SK-N-SH treated with all-trans-retinoic acid at 6 μM for 48 hours (cell line): Measurements from ENCODE around the gene C1QTNF12.

Experiments used
- ATAC-seq: fragments of 200-7000 bp; cut with Tn5 transposase; 3 replicates; pipeline ENCODE4 v1.9.1; 2020; ENCODE audit warnings: mild to moderate bottlenecking, moderate library complexity
- ARNTL ChIP-seq: fragments of 450-650 bp; formaldehyde crosslinking; IDR thresholded peaks from 2 replicates; pipeline ENCODE4 v1.5.0; 2020; ENCODE audit warnings: low read depth, mild to moderate bottlenecking, moderate library complexity, borderline replicate concordance
- BACH2 ChIP-seq: fragments of 250-450 bp; sonication (Bioruptor Pico); IDR thresholded peaks from 2 replicates; pipeline ENCODE4 v1.9.0; 2021; ENCODE audit warnings: mild to moderate bottlenecking, borderline replicate concordance
- CSDC2 ChIP-seq: fragments of 250-450 bp; sonication (Bioruptor Pico); IDR thresholded peaks from 2 replicates; pipeline ENCODE4 v1.5.0; 2020; ENCODE audit warnings: mild to moderate bottlenecking, moderate library complexity
- GLIS3 ChIP-seq: fragments of 250-450 bp; sonication (Bioruptor Pico); IDR thresholded peaks from 2 replicates; pipeline ENCODE4 v1.5.0; 2020; ENCODE audit warnings: mild to moderate bottlenecking, moderate library complexity
- ISL1 ChIP-seq: fragments of 250-450 bp; sonication (Bioruptor Pico); IDR thresholded peaks from 2 replicates; pipeline ENCODE4 v2.1.2; 2022; ENCODE audit warnings: mild to moderate bottlenecking, moderate library complexity
- OSR1 ChIP-seq: fragments of 250-450 bp; sonication (Bioruptor Pico); IDR thresholded peaks from 2 replicates; pipeline ENCODE4 v1.8.0; 2022; ENCODE audit warnings: moderate library complexity, mild to moderate bottlenecking, inconsistent platforms
- PPARA ChIP-seq: fragments of 250-450 bp; sonication (Bioruptor Pico); IDR thresholded peaks from 2 replicates; pipeline ENCODE4 v1.5.0; 2020; ENCODE audit warnings: mild to moderate bottlenecking, borderline replicate concordance
- RARB ChIP-seq: fragments of 250-450 bp; sonication (Bioruptor Pico); IDR thresholded peaks from 2 replicates; pipeline ENCODE4 v1.8.0; 2021; ENCODE audit warnings: mild to moderate bottlenecking, moderate library complexity
- TOX ChIP-seq: fragments of 250-450 bp; sonication (Bioruptor Pico); IDR thresholded peaks from 2 replicates; pipeline ENCODE4 v1.8.0; 2021; ENCODE audit warnings: mild to moderate bottlenecking, moderate library complexity, borderline replicate concordance
- ZC3H10 ChIP-seq: fragments of 250-450 bp; sonication (Bioruptor Pico); IDR thresholded peaks from 2 replicates; pipeline ENCODE4 v1.5.1; 2021; ENCODE audit warnings: mild to moderate bottlenecking, moderate library complexity
- ZFP3 ChIP-seq: fragments of 250-450 bp; sonication (Bioruptor Pico); IDR thresholded peaks from 2 replicates; pipeline ENCODE4 v1.5.0; 2020; ENCODE audit warnings: mild to moderate bottlenecking, moderate library complexity
- ZFP30 ChIP-seq: fragments of 450-650 bp; formaldehyde crosslinking; IDR thresholded peaks from 2 replicates; pipeline ENCODE4 v1.5.0; 2022; ENCODE audit warnings: mild to moderate bottlenecking, moderate library complexity
- ZNF565 ChIP-seq: fragments of 450-650 bp; formaldehyde crosslinking; conservative IDR thresholded peaks from 2 replicates; pipeline ENCODE4 v1.5.0; 2020; ENCODE audit warnings: low read depth, mild to moderate bottlenecking, moderate library complexity
- ZNF70 ChIP-seq: fragments of 450-650 bp; formaldehyde crosslinking; IDR thresholded peaks from 2 replicates; pipeline ENCODE4 v1.5.0; 2020; ENCODE audit warnings: mild to moderate bottlenecking, moderate library complexity
- ZNF8 ChIP-seq: fragments of 450-650 bp; formaldehyde crosslinking; IDR thresholded peaks from 2 replicates; pipeline ENCODE4 v1.5.0; 2020; ENCODE audit warnings: mild to moderate bottlenecking, moderate library complexity
- TF ChIP-seq, protein P1 (sequence below): fragments of 250-450 bp; sonication (Bioruptor Pico); IDR thresholded peaks from 2 replicates; pipeline ENCODE4 v1.8.0; 2020; ENCODE audit warnings: mild to moderate bottlenecking, moderate library complexity, borderline replicate concordance
- TF ChIP-seq, protein P2 (sequence below): fragments of 250-450 bp; sonication (Bioruptor Pico); IDR thresholded peaks from 2 replicates; pipeline ENCODE4 v1.5.1; 2021; ENCODE audit warnings: mild to moderate bottlenecking, moderate library complexity
- TF ChIP-seq, protein P3 (sequence below): fragments of 250-450 bp; sonication (Bioruptor Pico); IDR thresholded peaks from 2 replicates; pipeline ENCODE4 v1.8.0; 2021; ENCODE audit warnings: low read depth, mild to moderate bottlenecking, moderate library complexity, borderline replicate concordance
- TF ChIP-seq, protein P4 (sequence below): fragments of 250-450 bp; sonication (Bioruptor Pico); IDR thresholded peaks from 2 replicates; pipeline ENCODE4 v1.5.0; 2020; ENCODE audit warnings: mild to moderate bottlenecking, moderate library complexity
- TF ChIP-seq, protein P5 (sequence below): fragments of 250-450 bp; sonication (Bioruptor Pico); IDR thresholded peaks from 2 replicates; pipeline ENCODE4 v1.5.1; 2020; ENCODE audit warnings: low read depth, mild to moderate bottlenecking, moderate library complexity

The C1QTNF12 gene

DNA sequence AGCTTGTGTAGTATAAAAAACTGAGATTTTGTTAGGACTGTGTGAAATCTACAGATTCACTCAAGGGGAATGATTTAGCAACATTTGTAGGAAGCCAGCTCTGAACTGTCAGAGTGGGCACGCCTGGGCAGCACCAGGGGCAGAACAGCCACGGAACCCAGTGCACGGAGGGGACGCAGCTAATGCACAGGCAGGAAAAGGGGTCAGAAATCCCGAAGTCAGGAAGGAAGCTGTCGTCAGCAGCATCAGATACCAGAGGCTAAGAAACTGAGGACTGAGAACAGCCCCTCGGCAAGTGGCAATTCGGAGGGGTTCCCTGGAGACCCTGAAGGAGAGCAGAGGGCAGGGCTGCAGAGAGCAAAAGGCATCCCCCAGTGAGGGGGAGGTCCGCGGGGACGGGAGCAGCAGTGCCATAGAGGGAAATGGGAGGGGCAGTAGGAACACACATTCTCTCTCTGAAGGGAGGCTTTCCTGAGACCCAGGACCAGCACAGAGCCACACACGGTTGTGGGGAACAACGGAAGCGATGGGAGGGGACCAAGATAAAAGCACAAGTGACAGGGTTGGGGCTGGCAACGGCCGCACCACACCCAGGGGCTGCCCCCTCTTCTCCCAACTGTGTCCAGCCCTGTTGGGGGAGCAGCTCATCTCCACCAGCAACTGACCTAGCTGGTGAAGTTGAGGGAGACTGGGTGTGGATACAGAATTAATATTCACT is 14.5 kb upstream of the C1QTNF12 start:
- no peak for ATAC-seq
- no peak for TF ChIP-seq BACH2
- TF ChIP-seq, protein P1, sequence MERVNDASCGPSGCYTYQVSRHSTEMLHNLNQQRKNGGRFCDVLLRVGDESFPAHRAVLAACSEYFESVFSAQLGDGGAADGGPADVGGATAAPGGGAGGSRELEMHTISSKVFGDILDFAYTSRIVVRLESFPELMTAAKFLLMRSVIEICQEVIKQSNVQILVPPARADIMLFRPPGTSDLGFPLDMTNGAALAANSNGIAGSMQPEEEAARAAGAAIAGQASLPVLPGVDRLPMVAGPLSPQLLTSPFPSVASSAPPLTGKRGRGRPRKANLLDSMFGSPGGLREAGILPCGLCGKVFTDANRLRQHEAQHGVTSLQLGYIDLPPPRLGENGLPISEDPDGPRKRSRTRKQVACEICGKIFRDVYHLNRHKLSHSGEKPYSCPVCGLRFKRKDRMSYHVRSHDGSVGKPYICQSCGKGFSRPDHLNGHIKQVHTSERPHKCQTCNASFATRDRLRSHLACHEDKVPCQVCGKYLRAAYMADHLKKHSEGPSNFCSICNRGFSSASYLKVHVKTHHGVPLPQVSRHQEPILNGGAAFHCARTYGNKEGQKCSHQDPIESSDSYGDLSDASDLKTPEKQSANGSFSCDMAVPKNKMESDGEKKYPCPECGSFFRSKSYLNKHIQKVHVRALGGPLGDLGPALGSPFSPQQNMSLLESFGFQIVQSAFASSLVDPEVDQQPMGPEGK (CRISPR knock-in tag) = no peak
- no peak for TF ChIP-seq ISL1 (CRISPR knock-in tag)
- TF ChIP-seq ZC3H10 (CRISPR knock-in tag) = no peak
- no peak for TF ChIP-seq CSDC2 (CRISPR knock-in tag)
- no peak for TF ChIP-seq ZFP3 (CRISPR knock-in tag)
- no peak for TF ChIP-seq ZFP30 (CRISPR knock-in tag)
- TF ChIP-seq ZNF565 (CRISPR knock-in tag) = no peak
- TF ChIP-seq, protein P2, sequence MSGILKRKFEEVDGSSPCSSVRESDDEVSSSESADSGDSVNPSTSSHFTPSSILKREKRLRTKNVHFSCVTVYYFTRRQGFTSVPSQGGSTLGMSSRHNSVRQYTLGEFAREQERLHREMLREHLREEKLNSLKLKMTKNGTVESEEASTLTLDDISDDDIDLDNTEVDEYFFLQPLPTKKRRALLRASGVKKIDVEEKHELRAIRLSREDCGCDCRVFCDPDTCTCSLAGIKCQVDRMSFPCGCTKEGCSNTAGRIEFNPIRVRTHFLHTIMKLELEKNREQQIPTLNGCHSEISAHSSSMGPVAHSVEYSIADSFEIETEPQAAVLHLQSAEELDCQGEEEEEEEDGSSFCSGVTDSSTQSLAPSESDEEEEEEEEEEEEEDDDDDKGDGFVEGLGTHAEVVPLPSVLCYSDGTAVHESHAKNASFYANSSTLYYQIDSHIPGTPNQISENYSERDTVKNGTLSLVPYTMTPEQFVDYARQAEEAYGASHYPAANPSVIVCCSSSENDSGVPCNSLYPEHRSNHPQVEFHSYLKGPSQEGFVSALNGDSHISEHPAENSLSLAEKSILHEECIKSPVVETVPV = no peak
- no peak for TF ChIP-seq ZNF8 (CRISPR knock-in tag)

DNA sequence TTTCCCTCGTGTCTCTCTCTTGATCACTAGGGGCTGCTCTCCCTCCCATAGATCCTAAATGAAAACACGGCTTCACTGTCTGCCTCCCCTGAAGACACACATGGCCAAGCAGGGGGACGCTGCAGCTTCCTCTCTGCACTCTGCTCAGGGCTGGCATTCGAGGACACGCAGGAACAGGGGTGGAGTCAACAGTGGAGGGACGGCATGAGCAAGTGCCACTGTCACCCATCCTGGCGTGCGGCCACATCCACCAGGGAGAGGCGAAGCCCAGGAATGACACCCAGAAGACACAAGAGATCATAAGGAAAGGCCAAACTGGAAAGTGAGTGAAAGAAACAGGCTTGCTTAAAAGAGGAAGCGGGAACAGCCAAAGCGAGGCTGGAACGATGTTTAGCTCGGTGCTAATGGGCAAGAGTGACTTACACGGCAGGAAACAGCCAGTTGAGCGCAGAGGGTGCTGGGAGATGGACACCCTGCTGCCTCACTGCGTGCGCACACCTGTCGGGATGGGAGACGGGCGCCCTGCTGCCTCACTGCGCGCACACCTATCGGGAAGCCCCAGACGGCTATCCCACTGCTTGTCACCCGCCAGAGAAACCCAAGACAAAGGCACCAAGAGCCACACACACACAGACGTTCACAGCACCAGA is 13.6 kb upstream of the C1QTNF12 start:
- TF ChIP-seq ZFP3 (CRISPR knock-in tag) = no peak
- TF ChIP-seq, protein P3, sequence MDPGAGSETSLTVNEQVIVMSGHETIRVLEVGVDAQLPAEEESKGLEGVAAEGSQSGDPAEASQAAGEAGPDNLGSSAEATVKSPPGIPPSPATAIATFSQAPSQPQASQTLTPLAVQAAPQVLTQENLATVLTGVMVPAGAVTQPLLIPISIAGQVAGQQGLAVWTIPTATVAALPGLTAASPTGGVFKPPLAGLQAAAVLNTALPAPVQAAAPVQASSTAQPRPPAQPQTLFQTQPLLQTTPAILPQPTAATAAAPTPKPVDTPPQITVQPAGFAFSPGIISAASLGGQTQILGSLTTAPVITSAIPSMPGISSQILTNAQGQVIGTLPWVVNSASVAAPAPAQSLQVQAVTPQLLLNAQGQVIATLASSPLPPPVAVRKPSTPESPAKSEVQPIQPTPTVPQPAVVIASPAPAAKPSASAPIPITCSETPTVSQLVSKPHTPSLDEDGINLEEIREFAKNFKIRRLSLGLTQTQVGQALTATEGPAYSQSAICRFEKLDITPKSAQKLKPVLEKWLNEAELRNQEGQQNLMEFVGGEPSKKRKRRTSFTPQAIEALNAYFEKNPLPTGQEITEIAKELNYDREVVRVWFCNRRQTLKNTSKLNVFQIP (CRISPR knock-in tag) = no peak
- TF ChIP-seq ZC3H10 (CRISPR knock-in tag) = no peak
- TF ChIP-seq TOX (CRISPR knock-in tag) = no peak
- TF ChIP-seq ZNF8 (CRISPR knock-in tag) = no peak
- TF ChIP-seq, protein P1 (CRISPR knock-in tag) = no peak
- TF ChIP-seq, protein P4, sequence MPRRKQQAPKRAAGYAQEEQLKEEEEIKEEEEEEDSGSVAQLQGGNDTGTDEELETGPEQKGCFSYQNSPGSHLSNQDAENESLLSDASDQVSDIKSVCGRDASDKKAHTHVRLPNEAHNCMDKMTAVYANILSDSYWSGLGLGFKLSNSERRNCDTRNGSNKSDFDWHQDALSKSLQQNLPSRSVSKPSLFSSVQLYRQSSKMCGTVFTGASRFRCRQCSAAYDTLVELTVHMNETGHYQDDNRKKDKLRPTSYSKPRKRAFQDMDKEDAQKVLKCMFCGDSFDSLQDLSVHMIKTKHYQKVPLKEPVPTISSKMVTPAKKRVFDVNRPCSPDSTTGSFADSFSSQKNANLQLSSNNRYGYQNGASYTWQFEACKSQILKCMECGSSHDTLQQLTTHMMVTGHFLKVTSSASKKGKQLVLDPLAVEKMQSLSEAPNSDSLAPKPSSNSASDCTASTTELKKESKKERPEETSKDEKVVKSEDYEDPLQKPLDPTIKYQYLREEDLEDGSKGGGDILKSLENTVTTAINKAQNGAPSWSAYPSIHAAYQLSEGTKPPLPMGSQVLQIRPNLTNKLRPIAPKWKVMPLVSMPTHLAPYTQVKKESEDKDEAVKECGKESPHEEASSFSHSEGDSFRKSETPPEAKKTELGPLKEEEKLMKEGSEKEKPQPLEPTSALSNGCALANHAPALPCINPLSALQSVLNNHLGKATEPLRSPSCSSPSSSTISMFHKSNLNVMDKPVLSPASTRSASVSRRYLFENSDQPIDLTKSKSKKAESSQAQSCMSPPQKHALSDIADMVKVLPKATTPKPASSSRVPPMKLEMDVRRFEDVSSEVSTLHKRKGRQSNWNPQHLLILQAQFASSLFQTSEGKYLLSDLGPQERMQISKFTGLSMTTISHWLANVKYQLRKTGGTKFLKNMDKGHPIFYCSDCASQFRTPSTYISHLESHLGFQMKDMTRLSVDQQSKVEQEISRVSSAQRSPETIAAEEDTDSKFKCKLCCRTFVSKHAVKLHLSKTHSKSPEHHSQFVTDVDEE (CRISPR knock-in tag) = no peak
- TF ChIP-seq RARB (CRISPR knock-in tag) = no peak
- no peak for TF ChIP-seq CSDC2 (CRISPR knock-in tag)
- no peak for TF ChIP-seq PPARA (CRISPR knock-in tag)
- no peak for TF ChIP-seq GLIS3 (CRISPR knock-in tag)
- no peak for TF ChIP-seq ZNF565 (CRISPR knock-in tag)
- TF ChIP-seq ZNF70 = no peak
- TF ChIP-seq ARNTL (CRISPR knock-in tag) = no peak
- TF ChIP-seq ZFP30 (CRISPR knock-in tag) = no peak
- TF ChIP-seq, all 23 proteins: peak for 0
- ATAC-seq = no peak

DNA sequence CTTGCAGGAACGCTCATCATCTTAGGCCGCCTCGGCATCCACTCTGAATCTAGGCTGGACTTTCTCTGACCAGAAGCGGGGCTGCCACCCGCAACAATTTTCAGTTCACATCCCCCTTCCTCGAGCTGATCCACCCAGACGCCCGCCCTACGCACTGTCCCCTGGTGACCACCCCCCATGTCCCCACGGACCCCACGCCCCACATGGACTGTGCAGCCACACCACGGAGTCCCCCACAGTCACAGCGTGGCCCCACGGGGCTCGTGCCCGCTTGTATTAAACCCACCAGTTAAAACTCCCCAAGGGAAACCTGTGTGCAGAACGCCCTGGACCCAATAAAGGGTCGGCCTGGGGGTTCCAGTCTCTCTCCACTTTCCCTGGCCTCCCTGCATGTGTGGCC is 13.0 kb upstream of the C1QTNF12 start:
- no peak for ATAC-seq
- no peak for TF ChIP-seq ARNTL (CRISPR knock-in tag)
- TF ChIP-seq BACH2 = no peak
- TF ChIP-seq ISL1 (CRISPR knock-in tag) = no peak
- TF ChIP-seq, protein P5, sequence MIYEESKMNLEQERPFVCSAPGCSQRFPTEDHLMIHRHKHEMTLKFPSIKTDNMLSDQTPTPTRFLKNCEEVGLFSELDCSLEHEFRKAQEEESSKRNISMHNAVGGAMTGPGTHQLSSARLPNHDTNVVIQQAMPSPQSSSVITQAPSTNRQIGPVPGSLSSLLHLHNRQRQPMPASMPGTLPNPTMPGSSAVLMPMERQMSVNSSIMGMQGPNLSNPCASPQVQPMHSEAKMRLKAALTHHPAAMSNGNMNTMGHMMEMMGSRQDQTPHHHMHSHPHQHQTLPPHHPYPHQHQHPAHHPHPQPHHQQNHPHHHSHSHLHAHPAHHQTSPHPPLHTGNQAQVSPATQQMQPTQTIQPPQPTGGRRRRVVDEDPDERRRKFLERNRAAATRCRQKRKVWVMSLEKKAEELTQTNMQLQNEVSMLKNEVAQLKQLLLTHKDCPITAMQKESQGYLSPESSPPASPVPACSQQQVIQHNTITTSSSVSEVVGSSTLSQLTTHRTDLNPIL (CRISPR knock-in tag) = no peak
- TF ChIP-seq ZNF70 = no peak
- TF ChIP-seq OSR1 (CRISPR knock-in tag) = no peak
